Ishikawa (cell line): ENCODE measurements around the gene ANKRD6.
A peak's percentile ranks its signal among the peaks of the same experiment; 100 is the strongest.

Experiments
- CEBPB ChIP-seq: IDR thresholded peaks from 2 replicates; pipeline ENCODE4 v1.6.1; 2012
- CREB1 ChIP-seq: IDR thresholded peaks from 2 replicates; pipeline ENCODE4 v1.6.1; 2012; ENCODE audit warnings: low read depth
- EGR1 ChIP-seq: IDR thresholded peaks from 2 replicates; pipeline ENCODE4 v1.6.1; 2012
- EP300 ChIP-seq: IDR thresholded peaks from 2 replicates; pipeline ENCODE4 v1.6.1; 2012; ENCODE audit warnings: borderline replicate concordance
- FOXM1 ChIP-seq: IDR thresholded peaks from 2 replicates; pipeline ENCODE4 v1.6.1; 2012; ENCODE audit warnings: low read depth, borderline replicate concordance
- MAX ChIP-seq: IDR thresholded peaks from 2 replicates; pipeline ENCODE4 v1.6.1; 2012
- NFIC ChIP-seq: IDR thresholded peaks from 2 replicates; pipeline ENCODE4 v1.6.1; 2012
- RAD21 ChIP-seq: IDR thresholded peaks from 2 replicates; pipeline ENCODE4 v1.6.1; 2012; ENCODE audit warnings: low read depth
- TAF1 ChIP-seq: IDR thresholded peaks from 2 replicates; pipeline ENCODE4 v1.6.1; 2012; ENCODE audit warnings: low read depth, mild to moderate bottlenecking
- TCF12 ChIP-seq: IDR thresholded peaks from 2 replicates; pipeline ENCODE4 v1.6.1; 2012; ENCODE audit warnings: low read depth
- TEAD4 ChIP-seq: IDR thresholded peaks from 2 replicates; pipeline ENCODE4 v1.6.1; 2012
- USF1 ChIP-seq: IDR thresholded peaks from 2 replicates; pipeline ENCODE4 v1.6.1; 2012
- YY1 ChIP-seq: IDR thresholded peaks from 2 replicates; pipeline ENCODE4 v1.6.1; 2012; ENCODE audit warnings: low read depth
- TF ChIP-seq, protein P1 (sequence below): IDR thresholded peaks from 2 replicates; pipeline ENCODE4 v1.6.1; 2012; ENCODE audit warnings: low read depth, mild to moderate bottlenecking

- TF ChIP-seq TCF12: no peak
- no peak for TF ChIP-seq MAX
- no peak for TF ChIP-seq FOXM1
- TF ChIP-seq, protein P1, sequence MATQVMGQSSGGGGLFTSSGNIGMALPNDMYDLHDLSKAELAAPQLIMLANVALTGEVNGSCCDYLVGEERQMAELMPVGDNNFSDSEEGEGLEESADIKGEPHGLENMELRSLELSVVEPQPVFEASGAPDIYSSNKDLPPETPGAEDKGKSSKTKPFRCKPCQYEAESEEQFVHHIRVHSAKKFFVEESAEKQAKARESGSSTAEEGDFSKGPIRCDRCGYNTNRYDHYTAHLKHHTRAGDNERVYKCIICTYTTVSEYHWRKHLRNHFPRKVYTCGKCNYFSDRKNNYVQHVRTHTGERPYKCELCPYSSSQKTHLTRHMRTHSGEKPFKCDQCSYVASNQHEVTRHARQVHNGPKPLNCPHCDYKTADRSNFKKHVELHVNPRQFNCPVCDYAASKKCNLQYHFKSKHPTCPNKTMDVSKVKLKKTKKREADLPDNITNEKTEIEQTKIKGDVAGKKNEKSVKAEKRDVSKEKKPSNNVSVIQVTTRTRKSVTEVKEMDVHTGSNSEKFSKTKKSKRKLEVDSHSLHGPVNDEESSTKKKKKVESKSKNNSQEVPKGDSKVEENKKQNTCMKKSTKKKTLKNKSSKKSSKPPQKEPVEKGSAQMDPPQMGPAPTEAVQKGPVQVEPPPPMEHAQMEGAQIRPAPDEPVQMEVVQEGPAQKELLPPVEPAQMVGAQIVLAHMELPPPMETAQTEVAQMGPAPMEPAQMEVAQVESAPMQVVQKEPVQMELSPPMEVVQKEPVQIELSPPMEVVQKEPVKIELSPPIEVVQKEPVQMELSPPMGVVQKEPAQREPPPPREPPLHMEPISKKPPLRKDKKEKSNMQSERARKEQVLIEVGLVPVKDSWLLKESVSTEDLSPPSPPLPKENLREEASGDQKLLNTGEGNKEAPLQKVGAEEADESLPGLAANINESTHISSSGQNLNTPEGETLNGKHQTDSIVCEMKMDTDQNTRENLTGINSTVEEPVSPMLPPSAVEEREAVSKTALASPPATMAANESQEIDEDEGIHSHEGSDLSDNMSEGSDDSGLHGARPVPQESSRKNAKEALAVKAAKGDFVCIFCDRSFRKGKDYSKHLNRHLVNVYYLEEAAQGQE: peak; percentile 84
- TF ChIP-seq TAF1: no peak
- no peak for TF ChIP-seq RAD21
- no peak for TF ChIP-seq EGR1
- no peak for TF ChIP-seq CEBPB
- TF ChIP-seq EP300: no peak
- no peak for TF ChIP-seq YY1
- no peak for TF ChIP-seq CREB1
- no peak for TF ChIP-seq TEAD4
- TF ChIP-seq USF1: no peak
- no peak for TF ChIP-seq NFIC
These were observed 25.8 kb downstream of the ANKRD6 start for GRCh38 chr6:89458704-89459103.
